Activated CD4-positive, alpha-beta T cell treated with anti-CD3 and anti-CD28 coated beads, Interleukin-2, amount 50 U/mL, for 1 hour (primary cell): ENCODE measurements around the gene FAM180A.
"Not testable (repeated sequence)": the region's sequence is repeated elsewhere in the genome, so short reads cannot be mapped to it uniquely, and the experiment has no call there.

Source experiments
- DNase-seq: peaks from one replicate; pipeline ENCODE4 v3.0.0-alpha.2; 2020

The FAM180A gene

DNA sequence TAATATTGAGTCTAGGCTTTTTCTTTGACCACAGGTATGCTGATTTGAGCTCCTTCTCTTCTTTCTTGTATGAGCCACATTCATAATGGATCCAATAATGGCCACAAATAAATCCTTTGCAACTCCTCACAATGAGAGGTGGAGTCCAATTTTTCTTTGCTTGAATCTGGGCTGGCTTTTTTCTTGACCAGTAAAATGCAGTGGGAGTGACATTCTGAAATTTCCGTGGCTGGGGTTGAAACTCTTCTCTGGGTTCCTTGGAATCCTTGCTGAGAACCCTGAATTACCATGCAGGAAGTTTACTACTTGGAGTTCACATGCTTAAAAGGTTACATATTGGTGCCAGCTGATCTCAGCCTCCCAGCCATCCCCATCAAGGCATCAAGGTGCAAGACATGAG is 22.4 kb upstream of the FAM180A start:
- DNase-seq, result no peak

- no peak for DNase-seq
Observed at GRCh38 chr7:135770139-135770710, 21.6 kb upstream of the FAM180A start.

DNA sequence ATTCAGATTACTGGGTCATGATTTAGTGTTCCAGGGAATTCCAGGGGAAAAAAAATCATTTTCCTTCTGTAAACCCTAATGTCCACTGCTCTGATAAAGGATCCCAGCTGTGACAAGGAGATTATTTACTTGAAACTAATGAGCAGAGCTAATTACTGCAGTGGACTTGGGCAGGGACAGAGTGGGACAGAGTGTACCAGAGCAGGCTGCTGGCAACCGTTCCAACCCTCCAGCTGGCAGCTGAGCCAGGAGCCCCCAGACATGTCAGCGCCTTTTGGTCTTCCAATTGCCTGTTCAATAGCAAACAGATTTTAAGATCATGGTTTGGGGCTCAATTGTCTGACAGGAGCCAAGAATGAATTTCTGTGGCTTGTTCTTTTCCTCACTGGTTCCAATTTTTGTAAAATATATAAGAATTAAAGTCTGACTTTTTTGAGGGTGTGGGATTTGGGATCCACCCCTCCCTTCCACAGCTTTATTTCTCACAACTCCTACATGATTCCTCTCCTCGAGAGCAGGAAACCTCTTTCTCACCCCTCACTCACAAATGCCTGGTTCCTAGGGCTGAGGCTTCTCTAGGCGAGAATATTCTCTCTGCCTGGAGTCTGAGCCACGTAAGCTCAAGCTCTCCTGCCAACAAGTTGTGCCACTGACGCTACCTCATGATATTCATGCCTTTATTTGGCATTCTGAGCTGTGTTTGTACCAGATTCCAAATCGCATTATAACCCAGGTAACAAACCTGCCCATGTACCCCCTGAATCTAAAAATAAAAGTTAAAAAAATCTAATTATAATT is 20.6 kb upstream of the FAM180A start:
- no peak for DNase-seq

DNA sequence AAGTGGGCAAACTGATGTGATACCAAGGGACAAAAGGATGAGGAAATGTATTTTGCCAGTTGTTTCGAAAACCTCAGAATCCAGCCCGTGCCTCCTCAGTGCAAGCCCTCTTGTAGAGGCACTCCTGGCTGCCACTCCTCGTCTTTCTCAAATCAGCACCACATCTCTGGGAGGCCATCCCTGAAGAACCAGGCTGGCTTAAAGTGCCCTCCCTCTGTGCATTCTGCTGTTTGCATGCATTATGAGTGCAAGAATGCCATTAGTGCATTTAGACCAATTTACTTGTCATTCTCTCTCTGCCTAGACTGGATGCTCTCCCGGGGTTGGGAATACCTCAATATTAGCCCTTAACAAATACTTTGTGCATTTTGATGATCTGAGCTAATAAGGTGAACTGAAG is 19.9 kb upstream of the FAM180A start:
- DNase-seq, result no peak

DNA sequence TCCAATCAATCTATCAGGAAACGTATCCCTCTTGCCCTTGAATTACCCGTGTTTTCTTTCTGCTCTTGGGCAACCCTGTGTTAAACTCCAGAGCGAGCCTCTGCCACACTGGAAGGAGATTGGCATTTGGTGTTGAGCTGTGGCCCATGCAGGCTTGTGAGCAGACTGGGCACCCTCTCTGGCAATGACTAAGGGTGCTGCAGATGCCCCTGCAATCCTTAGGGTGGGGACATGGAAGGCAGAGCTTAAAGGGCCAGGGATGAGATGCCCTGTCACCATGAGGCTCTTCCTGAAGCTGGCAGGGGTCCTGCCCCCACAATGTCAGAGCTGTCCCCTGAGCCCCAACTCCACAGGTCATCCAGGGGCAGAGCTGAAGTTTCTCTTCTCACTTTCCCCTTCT is 19.5 kb upstream of the FAM180A start:
- DNase-seq, result no peak

DNA sequence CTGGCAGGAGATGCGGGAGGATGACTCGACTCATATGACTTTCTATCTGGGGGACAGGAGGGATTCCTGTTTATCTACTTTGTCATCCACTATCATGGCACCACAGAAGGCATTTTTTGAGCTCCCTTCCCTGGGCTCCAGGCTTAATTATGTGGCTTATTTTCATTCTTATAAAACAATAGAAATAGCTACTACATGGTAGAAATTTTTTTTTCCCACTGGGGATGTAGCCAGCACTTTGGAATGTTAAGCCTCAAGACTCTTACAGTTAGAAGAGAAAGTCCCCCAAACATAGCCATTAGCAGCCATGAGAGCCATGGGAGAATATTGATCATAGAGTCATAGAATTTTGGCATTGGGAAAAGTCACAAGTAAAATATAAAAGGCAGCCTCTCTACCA is 14.6 kb upstream of the FAM180A start:
- no peak for DNase-seq

DNA sequence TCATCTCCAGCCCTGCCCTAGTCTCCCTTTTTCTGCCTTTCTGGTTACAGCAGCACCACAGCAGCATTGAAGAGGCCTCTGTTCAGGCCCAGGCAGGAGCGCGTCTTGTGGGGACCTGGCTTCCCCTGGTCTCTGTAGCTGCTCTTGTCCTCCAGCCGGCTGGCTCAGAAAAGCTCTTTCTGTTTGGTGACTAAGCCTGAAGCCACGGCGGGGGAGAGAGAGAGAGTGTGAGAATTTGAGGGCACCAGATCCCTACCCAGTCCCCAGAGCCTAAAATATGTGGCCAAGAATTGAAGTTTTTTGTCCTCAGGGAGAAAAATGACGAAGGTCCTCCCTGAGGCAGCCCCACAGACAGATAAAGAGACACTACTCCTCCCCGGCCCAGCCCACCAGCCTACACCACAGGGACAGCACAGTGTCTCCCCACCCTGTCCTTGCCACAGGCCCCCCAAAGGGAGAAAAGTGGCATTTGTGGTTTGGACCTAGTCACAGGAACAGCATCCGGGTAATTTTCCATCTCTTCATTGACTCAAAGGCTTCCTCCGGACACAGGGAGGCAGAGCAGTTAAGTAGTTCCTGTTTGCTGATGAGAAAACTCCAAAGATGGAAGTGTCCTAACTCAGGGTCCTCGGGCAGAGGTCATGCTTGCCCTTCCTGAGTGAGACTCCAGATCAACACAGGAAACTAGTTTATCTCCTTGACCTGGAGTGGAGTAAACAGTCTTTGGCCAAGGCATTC is 13.3 kb upstream of the FAM180A start:
- no peak for DNase-seq

GRCh38 chr7:135759532-135759931 is 10.9 kb upstream of the FAM180A start:
- no peak for DNase-seq

DNA sequence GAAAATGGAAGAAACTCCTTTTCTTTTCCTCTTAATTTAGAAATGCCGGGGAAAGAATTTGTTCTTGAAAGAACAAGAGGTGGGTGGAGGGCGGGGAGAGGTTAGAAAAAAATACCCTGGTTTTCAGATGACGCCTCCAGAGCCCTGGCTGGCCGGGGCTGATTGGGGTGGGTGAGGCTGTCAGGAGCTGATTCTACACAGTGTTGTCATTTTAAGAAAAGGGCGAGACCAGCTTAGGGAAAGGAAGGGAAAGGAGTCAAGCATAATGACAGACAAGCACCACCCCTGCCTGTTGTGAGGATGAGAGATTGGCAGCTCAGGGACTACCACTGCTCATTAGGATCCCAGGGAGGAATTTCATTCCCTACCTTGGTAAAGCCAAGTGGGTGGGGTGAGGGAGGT is 9.9 kb upstream of the FAM180A start:
- DNase-seq, result no peak

DNA sequence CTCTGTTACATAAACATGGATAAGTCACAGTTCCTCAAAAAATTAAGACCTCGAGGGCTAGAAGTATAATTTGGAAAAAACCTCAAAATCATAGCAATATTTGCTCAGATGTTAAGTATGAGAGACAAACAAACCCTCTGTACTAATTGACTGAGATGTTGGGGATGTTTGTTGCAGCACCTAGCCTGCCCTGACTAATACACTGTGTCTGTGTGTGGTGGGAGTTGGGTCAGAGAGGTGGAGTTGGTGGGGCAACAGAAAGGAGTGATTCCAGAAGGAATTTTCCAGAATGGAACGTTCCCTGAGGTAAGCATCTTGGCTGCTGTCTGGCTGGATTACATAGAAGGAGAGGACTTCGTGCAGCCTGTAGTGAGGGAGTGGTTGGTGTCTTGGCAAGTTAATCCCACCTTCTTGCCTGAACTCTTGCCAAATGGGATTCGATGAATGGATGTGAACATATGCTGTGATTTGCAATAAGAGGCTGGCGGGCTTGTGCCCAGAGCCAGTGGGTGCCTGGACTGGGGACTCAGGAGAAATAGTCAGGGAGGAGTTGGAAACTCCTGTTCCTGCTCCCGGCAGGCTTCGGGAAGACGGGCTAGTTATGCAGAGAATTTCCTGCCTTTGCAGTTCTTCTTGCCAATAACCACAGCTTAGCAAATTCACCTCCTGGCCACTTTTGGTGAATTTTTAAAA is 9.3 kb upstream of the FAM180A start:
- DNase-seq, result no peak

DNA sequence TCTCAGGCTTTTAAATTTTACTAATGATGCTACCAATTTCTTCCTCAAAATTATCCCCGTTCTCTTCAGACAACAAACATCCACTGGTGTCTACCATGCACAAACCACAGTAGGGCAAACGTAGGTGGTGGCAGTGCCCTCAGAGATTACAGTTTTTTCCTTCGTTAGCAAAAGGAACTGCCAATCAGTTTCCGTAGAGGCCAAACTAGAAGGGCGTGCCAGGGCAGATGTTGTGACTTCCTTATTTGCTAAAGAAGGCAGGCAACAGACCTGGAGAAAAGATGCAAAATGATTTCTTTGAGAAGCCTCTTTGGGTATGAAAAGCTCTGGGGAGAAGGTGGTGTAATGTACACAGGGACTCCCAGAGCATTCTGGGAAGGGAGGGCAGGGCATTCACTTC is 7.6 kb upstream of the FAM180A start:
- DNase-seq, result no peak

- no peak for DNase-seq
Observed at GRCh38 chr7:135755351-135755753, 6.7 kb upstream of the FAM180A start.

GRCh38 chr7:135753616-135754413 is 5.2 kb upstream of the FAM180A start:
- DNase-seq, result no peak

DNA sequence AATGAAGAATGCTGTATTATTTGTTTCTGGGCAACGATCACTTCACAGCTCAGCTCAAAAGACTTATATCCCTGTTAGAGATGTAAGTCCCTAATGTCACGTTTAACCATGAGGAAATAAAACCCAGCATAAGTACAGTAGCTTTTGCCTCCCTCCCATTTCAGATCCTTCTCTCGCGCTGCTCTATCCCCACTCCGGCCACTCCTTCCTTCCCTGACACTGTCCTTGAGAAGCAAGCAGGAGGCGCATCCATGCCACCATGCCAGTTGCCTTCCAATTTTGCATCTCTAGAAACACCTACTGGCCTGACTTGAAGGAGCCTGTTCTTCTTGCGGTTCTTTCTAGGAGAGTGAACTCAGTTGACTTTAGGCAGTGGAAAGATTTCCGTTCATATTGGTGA is 1.2 kb downstream of the FAM180A start:
- no peak for DNase-seq

DNA sequence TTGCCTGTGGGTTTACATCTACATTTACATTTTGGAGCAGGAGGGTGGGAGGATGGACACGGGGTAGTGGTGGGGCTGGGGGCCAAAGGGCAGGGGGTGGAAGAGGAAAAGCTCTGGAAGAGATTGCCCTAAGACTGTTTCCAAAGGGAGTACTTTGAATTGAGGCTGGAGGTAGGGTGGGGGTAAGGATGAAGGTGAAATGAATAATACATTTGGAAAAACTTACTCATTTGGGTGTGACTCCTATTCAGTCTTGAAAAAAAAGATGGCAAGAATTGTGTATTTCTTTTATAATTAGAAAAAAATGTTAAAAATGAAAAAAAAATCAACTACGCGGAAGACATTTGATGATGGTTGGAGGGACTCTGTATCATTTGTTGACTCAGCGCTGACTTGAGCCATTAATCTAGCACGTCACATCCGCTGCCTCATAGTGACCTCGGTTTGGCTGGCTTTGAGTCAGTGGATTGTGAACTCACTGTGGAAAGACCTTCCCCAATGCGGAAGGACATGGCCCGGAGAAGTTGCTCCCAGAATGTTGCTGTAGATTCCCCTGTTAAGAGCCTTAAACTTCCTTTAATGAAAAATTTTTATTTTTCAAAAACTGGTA is 2.8 kb downstream of the FAM180A start:
- no peak for DNase-seq

GRCh38 chr7:135744938-135745702 is 3.5 kb downstream of the FAM180A start:
- DNase-seq, result no peak

DNA sequence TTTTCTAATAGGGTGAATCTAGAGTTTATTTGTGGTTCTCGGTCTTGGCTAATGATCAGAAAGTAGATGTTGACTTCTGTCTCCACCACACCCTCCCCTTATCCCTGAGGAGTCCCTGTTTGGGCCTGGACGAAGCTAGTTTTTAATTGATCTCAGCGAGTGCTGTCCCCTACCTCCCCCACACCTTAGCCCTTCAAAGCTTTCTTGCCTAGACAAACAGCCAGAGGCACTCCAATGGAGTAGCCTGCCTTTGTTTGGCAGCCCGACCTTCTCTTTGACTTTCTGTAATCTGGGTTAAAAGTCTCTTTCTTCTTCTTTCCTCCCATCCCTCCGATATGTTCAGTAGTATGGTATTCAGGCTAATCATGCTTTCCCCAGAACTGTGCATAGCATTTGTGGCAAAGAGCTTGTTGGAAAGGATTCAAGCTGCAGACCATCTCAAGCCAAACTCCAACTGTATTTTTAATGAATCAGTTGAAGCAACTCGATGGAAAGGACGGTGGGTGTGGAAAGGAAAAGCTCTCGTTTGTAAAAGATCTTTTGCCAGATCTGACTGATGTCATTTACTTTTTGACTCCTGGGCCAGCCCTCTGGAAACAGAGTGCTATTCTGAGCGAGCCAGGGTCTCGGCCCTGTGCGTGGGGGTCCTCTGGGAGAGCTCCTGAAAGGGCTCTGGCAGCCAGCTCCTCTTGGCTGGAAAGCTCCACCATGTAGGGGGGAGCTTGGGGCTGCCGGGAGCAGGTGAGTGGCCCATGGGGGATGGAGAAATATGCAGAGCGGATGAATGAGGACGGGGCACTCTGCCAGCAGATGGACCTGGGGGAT is 4.5 kb downstream of the FAM180A start:
- DNase-seq, result no peak

DNA sequence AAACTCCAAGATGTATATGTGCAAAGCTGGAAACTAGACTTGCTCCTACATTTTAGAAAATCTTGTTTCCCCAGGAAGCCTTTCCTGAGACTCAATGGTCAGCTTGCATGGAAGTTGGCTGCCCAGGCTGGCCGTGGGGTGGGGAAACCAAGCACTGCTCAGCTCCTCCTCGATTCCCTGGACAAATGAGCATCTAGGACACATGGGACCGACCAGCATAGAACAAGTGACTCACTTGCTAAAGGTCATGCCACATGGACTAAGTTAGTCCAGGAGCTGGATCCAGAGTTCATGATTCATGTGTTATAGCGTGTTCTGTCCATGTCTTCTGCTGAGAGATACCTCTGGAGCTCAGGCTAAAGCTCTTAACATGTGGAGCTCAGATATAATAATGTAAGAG is 6.2 kb downstream of the FAM180A start:
- DNase-seq, result no peak

- no peak for DNase-seq
Observed at GRCh38 chr7:135741905-135742304, 6.7 kb downstream of the FAM180A start.

DNA sequence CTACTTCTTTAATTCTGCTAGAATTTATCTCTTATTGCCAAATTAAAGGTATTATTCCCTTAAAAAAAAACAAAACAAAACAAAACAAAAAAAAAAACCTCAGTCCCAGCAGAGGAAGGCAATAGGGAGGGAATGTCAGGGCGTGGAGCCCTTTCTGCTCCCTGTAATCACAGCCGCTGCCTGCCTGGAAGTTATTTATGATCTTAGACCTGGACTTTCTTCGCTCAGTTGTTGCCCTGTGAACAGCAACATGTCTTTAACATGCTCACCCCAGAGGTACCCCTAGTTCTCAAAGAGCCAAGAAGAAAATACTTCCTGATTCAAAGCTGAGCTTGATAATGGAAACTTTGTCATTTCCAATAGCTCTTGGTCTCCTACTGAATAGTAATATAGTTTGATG is 7.7 kb downstream of the FAM180A start:
- no peak for DNase-seq

GRCh38 chr7:135737306-135737647 is 11.3 kb downstream of the FAM180A start:
- not testable (repeated sequence) for DNase-seq
